Cardiac septum (tissue), 1 donor: ENCODE measurements around the gene CHORDC1. TPM values are rescaled to one million over a fixed set of nuclear protein-coding genes. Genes with fewer than 3 reads are reported as not detected.
A peak's percentile ranks its signal among the peaks of the same experiment; 100 is the strongest.
"Not testable (repeated sequence)": the region's sequence is repeated elsewhere in the genome, so short reads cannot be mapped to it uniquely, and the experiment has no call there.

ENCODE experiments used
- DNase-seq: peaks from one replicate; pipeline ENCODE4 v3.0.0-alpha.2; 2020; ENCODE audit warnings: low spot score
- intact Hi-C: fragments of 100-400 bp; cut with DNase I; formaldehyde crosslinking; loops from one replicate; pipeline ENCODE4 v1.14.0; 2022
- long read RNA-seq: library from polyadenylated mRNA; unstranded; transcript quantifications from one replicate; pipeline ENCODE4 v2.0.0, GENCODE V29; 2021
- total RNA-seq: library from RNA; stranded (reverse); fragmentation: NEBNext Ultra II Directional; extraction: Animal tissue kit (Norgen Biotek cat#: 25700); gene quantifications from one replicate; pipeline ENCODE4 v1.2.1, GENCODE V29; 2021
- donor health status: DM: no; HTN: no; CAD: no.

Gene CHORDC1
- 38.4 TPM for total RNA-seq
- long read RNA-seq, transcript CHORDC1-201 (11 exons, 2,654 nt), result major isoform, 22 of 27 reads
- long read RNA-seq, partial matches to known transcripts, result 4 of 27 reads
- long read RNA-seq, other reads (novel, unspliced or antisense), result 1 of 27 reads

DNA sequence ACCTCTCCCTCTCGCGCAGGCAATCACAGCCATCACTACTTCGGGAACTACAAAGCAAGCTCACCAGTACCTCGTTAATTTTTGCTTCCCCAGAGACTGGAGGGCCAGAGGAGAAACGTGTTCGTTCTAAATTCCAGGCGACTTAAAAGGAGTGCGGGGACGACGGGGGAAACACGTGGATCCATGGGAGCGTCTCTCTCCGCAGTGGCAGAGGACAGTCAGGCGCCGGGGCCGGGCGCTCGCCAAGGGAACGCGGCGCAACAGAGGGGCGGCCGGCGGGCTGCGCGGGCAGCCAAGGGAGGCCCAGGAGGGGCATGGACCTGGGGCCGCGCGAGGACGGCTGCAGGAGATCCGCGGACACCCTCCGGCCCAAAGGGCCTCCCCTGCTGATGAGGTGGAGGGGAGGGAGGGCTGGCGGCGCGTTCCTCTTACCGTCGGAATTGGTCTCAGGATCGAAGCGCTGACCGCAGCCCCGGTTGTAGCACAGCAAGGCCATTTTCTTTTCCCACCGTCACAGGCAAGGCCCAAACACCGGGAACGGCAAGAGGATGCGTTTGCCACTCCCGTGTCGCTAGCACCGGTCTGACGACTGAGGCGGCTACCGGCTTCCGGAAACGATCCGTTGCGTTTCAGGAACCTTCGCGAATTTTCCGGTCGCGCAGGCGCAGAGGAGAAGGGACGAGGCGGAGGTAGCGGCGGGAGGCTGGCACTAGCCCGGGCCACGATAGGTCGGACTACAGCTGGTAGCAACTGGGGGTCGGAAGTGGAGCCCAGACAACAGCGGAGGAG, at the start of gene CHORDC1:
TSS of gene CHORDC1 (minus strand) at position 591 of the 789 bp plus-strand sequence. CDS start at position 496, 95 bp downstream.
- intact Hi-C loops, result no loop called here
- peak; percentile 97 for DNase-seq

DNA sequence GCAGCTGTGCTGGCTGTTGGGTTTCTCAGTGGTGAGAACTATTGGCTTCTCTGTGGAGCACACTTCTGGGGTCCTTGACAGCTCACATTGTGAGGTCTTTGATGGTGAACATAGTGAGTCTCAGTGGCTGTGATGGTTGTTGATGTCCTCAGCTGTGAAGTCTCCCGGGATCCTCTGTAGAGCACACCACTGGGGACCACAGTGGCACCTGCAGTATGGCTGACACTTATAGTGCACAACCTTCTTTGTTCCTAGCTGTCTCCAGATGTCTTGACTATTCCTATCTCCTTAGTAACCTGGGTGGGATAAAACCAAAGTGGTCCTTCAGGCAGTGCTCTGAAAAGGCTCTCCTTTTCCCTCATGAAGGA, 34.3 kb upstream of the CHORDC1 start:
- DNase-seq, result no peak
- intact Hi-C loops, result no loop called here

DNA sequence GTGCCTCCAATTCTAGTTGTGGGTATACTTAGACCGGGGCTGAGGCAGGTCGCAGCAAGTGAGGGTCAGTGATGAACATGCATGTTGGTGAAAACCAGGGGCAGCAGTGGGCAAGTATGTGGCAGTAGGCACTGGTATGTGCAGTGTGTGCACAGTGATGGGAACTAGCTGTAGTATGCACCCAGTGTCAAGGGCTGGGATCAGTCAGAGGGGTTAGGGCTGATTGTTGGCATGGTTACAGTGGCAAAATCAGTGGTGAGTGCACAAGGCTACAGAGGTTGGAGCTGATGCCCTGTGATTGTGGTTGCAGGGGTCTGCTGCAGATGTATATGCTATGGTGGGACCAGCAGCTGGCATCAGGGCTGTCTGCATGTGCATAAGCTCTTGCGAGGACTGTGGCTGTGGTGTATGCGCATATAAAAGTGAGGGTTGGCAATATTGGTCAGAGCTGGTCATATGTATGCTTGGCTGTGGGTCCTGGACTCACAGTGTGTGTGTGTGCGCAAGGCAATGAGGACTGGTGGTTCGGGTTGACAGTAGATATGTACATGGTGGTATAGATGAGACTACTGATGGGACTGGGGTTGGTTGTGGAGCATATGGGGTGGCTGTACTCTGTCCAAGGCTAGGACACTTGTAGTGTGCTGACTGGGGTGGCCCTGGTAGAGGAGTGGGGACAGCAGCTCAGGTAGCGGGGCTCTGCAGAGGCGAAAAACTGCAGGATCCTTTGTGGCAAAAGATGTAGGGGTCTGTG, 33.7 kb upstream of the CHORDC1 start:
- intact Hi-C loops, result no loop called here
- no peak for DNase-seq

DNA sequence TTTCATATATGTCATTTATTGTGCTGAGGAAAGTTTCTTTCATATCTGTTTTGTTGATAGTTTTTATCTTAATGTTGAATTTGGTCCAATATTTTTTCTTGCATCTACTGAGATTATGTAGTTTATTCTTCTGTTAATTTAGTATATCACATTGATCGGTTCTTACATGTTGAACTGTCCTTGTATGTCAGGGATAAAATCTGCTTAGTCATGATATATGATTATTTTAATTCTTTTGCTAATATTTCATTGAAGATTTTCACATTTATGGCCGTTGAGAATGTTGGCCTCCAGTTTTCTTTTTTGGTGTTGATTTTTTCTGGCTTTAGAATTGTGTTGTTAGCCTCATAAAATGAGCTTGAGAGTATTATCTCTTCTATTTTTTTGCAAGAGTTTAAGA, 31.2 kb upstream of the CHORDC1 start:
- no peak for DNase-seq
- intact Hi-C loops, result no loop called here

DNA sequence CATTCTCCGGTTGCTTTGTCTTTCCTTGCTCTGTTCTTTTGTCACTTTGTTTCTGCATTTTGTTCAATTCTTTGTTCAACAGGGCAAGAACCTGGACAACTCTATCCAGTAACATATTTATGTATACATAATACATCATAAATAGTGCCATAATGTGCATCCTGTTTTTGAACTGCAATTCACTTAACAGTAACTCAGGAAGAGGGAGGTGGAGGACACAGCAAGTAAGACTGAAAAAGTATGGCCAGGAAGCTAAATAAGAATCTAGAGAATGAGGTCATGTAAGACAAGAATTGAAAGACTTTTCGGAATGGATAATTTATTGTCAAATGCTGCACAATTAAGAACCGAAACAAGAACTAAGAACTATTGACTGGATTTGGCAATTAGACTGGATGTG, 29.2 kb upstream of the CHORDC1 start:
- DNase-seq, result no peak
- intact Hi-C loops, result no loop called here

DNA sequence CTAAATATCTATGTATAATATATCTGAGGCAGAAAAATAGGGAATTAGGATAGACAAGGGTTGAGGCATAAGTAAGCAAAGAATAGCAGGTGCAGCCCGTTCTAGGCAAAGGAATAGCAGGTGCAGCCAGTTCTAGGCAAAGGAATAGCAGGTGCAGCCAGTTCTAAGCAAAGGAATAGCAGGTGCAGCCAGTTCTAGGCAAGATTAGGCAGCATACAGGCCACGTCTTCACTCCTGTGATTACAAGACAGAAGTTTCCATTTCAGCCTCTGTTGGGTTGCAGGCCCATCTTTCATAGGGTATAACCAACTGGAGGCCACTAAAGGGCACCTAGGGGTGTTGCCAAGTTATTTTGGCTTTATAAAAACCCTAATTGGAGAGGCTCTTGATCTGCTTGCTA, 28.8 kb upstream of the CHORDC1 start:
- no peak for DNase-seq
- intact Hi-C loops, result no loop called here

DNA sequence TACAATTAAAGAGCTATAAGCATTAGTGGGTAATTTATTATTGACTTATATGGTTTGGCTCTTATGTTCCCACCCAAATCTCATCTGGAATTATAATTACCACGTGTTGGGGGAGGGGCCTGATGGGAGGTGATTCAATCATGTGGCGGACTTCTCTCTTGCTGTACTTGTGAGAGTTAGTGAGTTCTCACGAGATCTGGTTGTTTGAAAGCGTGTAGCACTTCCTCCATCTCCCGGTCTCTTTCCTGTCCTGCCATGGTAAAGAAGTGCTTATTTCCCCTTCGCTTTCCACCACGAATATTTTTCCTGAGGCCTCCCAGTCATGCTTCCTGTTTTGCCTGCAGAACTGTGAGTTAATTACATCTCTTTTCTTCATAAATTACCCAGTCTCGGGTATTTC, 28.1 kb upstream of the CHORDC1 start:
- intact Hi-C loops, result no loop called here
- DNase-seq, result no peak

DNA sequence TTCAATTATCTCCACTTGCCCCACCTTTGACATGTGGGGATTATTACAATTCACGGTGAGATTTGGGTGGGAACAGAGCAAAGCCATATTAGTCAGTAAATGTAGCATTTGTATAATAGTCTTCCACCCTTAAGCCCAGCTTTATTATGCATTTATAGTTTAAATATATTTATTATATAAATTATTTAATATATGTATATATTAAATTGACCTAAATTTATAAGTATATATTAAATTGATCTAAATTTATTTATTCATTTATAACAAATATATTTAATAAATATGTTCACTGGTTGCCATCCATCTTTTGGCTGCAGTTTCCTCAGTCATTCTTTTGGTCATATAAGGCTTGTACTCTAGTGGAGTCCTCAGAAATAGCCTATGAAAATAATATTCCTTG, 23.6 kb upstream of the CHORDC1 start:
- no peak for DNase-seq
- intact Hi-C loops, result no loop called here

DNA sequence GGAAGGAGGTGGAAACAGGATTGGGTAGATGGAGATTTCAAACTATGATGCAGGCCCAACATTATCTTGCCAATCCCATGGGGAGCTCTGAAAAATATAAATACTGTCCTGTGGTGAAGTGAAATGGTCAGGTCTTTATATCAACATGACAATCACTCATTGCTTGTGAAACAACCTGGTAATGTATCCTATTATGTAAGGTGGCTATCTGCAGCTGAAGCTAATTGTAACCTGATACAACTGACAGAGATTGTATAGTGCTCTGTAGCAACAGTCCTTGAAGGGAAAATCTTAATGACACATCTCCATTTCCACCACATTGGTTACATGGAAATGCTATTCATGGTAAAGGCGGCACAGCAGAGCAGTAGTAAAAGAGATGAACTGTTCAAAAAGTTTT, 20.7 kb upstream of the CHORDC1 start:
- DNase-seq, result no peak
- intact Hi-C loops, result no loop called here

DNA sequence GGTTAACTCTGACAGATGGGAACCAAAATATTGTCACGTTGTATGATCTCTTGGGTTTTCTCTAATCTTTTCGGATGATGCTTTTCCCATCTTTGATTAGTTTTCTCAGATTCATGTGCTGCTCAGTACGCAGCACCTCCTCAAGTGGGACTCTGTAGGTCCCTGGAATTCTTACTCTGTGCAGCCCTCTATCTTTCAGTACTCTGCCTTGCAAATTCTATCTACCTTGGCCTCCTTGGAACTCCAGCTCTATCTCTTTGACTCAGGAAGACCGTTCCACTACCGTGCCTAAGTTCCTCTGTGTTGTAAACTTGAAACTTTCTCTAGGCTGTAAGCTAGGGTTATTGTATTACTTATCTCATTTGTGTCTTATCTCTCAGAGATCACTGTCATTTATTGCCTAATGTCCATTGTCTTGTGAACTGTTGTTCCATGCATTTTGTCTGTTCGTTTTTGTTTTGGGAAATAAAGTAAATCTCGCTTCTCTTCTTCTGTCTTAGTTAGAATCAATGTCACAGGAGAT, 20.1 kb upstream of the CHORDC1 start:
- intact Hi-C loops, result no loop called here
- no peak for DNase-seq

DNA sequence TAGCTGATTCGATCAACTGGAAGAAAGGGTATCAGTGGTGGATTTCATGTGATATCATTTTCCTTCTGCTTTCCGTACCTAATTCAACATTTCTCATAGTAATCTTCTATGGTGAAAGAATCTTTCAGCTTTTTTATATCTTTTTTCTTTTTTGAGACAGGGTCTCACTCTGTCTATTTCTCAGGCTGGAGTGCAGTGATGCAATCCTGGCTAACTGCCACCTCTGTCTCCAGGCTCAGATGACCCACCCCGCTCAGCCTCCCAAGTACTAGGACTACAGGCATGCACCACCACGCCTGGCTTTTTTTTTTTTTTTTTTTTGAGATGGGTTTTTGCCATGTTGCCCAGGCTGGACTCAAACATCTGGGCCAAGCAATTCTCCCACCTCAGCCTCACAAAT, 18.6 kb upstream of the CHORDC1 start:
- intact Hi-C loops, result no loop called here
- DNase-seq, result no peak

DNA sequence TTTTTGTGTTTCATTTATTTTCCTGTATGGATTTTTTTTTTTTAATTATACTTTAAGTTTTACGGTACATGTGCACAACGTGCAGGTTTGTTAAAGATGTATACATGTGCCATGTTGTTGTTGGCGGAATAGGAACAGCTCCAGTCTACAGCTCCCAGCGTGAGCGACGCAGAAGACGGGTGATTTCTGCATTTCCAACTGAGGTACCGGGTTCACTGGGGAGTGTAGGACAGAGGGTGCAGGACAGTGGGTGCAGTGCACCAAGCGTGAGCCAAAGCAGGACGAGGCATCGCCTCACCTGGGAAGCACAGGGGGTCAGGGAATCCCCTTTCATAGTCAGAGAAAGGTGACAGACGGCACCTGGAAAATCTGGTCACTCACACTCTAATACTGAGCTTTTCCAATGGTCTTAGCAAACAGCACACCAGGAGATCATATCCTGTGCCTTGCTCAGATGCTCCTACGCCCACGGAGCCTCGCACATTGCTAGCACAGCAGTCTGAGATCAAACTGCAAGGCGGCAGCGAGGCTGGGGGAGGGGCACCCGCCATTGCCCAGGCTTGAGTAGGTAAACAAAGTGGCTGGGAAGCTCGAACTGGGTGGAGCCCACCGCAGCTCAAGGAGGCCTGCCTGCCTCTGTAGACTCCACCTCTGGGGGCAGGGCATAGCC, 17.3 kb upstream of the CHORDC1 start:
- intact Hi-C loops, DNase-seq: not testable (repeated sequence)

DNA sequence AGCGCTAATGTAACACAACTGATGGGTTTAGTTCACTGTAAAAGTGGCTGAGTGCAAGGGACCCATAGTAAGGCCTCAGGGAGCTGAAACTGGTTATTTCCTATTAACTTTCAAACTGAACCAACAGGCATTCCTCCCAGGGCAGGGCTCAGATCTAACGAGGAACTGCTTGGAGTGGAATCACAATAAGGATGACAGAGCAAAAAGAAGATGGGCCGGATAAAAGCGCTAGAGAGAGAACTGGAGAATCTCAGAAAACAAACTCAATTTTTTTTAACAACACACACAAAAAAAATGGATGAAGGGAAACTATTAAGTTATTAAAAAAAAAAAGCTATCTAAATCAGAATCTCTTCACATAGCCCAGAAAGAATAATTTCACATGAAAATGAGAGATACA, 14.2 kb upstream of the CHORDC1 start:
- intact Hi-C loops, result no loop called here
- no peak for DNase-seq

DNA sequence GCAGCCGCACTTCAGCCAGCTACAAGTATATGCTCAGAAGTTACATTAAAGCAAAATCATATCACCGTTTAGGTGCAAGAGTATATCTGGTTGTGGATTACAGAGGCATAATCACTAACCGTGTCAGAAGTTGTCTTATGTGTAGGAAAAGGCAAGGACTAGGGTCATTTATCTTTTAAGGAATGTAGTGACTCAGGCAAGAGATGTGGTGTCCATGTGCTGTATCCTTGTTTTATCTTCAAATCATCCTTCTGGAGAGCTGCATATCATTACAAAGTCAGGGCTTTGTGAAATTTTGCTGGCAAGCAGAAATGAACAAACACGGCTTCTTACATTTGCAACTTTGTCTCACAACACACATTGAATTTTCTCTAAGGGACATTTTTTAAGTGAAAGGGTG, 12.7 kb upstream of the CHORDC1 start:
- intact Hi-C loops, result no loop called here
- DNase-seq, result no peak

DNA sequence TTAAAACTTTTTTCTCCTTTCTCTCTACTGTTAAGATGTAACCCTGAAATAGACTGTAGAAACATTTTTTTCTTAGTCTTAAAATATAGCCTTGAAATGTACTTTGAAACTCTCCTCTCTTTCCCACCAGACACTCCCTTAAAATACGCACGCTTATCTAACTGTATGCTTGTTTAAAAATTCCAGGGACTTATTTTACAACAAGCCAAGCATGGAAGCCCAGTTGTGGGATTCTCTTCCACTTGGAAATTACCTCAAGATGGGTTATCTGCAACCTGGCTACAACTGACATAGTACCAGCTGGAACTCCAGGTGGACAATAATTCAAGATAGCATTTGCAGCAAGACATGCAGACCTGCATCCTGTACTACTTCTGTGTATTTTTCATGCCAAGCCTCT, 12.1 kb upstream of the CHORDC1 start:
- no peak for DNase-seq
- intact Hi-C loops, result no loop called here

DNA sequence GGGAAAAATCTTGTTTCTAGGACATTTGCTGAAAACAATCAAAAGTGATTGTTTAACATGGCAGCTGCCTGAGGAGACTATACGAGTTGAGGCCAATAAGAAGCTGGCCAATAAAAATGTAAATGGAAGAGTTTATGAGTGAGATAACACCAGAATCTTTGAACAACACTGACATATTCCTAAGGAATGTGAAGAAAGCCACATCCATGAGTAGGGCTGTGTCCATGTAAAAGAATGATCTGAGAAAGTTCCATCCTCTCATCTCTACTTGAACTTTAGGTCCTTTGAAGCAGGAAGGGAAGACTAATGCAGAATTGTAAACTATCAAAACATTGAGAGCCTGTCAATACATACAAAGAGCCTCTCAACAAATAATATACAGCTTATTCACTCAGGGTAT, 6.9 kb upstream of the CHORDC1 start:
- intact Hi-C loops, result no loop called here
- no peak for DNase-seq

DNA sequence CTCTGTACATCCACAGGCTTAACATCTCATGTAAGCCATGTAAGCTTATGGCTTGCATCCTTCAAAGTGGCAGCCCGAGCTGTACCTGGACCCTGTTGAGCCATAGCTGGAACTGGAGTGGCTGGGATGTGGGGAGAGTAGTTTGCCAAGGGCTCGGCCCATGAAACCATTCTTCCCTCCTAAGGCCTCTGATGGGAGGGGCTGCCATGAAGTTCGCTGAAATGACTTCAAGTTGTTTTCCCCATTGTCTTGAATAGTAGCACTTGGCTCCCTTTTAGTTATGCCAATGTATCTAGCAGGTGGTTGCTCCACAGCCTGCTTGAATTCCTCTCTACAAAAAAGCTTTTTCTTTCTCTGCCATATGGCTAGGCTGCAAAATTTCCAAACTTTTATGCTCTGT, 5.2 kb upstream of the CHORDC1 start:
- intact Hi-C loops, result no loop called here
- DNase-seq, result no peak

DNA sequence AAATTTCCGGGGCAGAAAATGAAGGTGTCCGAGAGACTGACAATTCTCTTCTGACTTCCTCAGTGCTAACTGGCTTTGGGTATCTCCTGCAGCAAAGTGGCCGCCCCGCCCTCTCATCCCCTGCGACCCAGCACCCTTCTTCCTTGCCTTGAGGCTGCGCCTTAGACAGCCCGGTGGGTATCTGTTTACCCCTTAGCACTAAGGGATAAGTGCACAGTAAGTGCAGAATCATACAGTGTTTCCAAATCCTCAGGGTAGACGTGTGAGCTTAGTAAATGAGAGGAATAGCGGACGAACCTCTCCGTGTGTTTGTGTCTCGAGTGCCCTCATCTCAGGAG, 368 bp upstream of the CHORDC1 start:
- no peak for DNase-seq
- intact Hi-C loops, result no loop called here

DNA sequence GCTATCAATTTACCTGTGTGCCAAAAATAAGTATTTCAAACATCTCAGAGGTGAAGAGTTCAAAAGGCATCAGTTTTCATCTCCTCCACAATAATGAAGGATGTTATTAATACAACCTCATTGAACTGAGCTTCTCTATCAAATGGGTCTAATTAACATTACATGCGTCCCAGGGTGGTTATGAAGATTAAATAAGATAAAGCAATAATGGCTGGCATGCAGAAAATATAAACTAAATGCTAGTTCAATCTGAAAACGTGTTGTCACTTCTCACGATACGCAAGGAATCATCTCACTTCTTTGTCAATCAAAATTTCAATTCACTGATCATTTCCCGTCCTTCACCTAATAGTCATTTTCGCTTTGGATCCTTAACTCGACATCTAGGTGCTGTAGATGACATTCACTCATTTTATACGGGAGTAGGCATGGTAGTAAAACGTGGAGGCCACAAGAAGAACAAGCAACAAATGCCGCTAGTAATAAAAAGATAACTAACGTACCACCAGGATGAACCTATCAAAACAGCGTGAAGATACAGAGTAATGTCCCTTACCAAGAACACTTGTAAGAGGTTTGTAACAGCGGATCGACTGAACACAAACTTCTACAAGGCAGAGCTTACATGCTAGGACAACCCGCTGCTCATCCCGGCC, 918 bp downstream of the CHORDC1 start:
- no peak for DNase-seq
- intact Hi-C loops, result no loop called here

DNA sequence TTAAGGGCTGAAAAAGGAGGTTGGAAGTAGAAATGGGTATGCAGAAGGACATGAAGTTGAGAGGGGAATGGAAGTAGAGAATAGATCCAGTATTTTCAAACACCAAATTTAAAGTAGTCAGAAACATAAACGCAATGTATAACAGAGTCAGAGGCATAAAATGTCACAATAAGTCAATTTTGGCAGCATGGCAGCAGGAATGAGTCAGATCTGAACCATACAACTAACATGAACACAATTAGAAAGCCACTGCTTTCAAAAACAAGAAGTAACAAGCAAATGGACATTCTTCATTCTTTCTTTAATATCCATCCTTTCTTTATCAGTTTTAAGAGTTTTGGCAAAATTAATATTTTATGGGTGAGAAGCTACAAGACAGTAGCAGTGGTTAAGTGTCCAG, 2.5 kb downstream of the CHORDC1 start:
- DNase-seq, result no peak
- intact Hi-C loops, result no loop called here
